ENCODE results near the gene SMC5. TPM values are rescaled to one million over a fixed set of nuclear protein-coding genes. Genes with fewer than 3 reads are reported as not detected.

Gene SMC5
- total RNA-seq, 3 donors from 2014 or later, result 35.9 to 44.3 (median 38.1) TPM

GRCh38 chr9:70257502-70257901 lies 1.3 kb upstream of the SMC5 start:
- Mint-ChIP-seq H3K9me3 (no peaks in the 10 kb centered on the region), H3K36me3 (ENCODE audit: insufficient read depth) (peaks cover 22% of the 10 kb centered on the region), H3K4me1 (ENCODE audit: low read depth) (peaks cover 47% of the 10 kb centered on the region), H3K4me3 (peak overlapping the region; percentile 92), H3K27me3 (ENCODE audit: low read depth) (no peaks in the 10 kb centered on the region)
- DNase-seq (no peak), ATAC-seq (no peak)

- Mint-ChIP-seq H3K27me3 (ENCODE audit: low read depth) (no peaks in the 10 kb centered on the region), H3K4me3 (peak overlapping the region; percentile 92), H3K9me3 (no peaks in the 10 kb centered on the region), H3K4me1 (ENCODE audit: low read depth) (peaks cover 54% of the 10 kb centered on the region), H3K36me3 (ENCODE audit: insufficient read depth) (peaks cover 24% of the 10 kb centered on the region)
- no peak for DNase-seq
- peak; percentile 47 to 59 for ATAC-seq
These were observed 637 bp upstream of the SMC5 start for GRCh38 chr9:70257991-70258691.

GRCh38 chr9:70259512-70259802 lies 679 bp downstream of the SMC5 start:
- H3K4me1 Mint-ChIP-seq (ENCODE audit: low read depth), result peaks cover 59% of the 10 kb centered on the region
- peak overlapping the region; percentile 92 for H3K4me3 Mint-ChIP-seq

GRCh38 chr9:70260007-70260443 lies 1.2 kb downstream of the SMC5 start:
- no peaks in the 10 kb centered on the region for H3K27me3 Mint-ChIP-seq (ENCODE audit: low read depth)
- peaks cover 32% of the 10 kb centered on the region for H3K36me3 Mint-ChIP-seq (ENCODE audit: insufficient read depth)
- no peak for DNase-seq
- H3K4me3 Mint-ChIP-seq, result peak overlapping the region; percentile 92
- no peaks in the 10 kb centered on the region for H3K9me3 Mint-ChIP-seq
- ATAC-seq, result no peak
- H3K4me1 Mint-ChIP-seq (ENCODE audit: low read depth), result peaks cover 62% of the 10 kb centered on the region

More at GRCh38 chr9:70259512-70259802, 679 bp downstream of the SMC5 start:
- no peaks in the 10 kb centered on the region for H3K9me3 Mint-ChIP-seq
- DNase-seq (no peak), ATAC-seq (no peak)
- H3K36me3 Mint-ChIP-seq (ENCODE audit: insufficient read depth), result peaks cover 26% of the 10 kb centered on the region
- no peaks in the 10 kb centered on the region for H3K27me3 Mint-ChIP-seq (ENCODE audit: low read depth)

GRCh38 chr9:70260606-70261005 lies 1.8 kb downstream of the SMC5 start:
- peak overlapping the region; percentile 92 for H3K4me3 Mint-ChIP-seq
- H3K4me1 Mint-ChIP-seq (ENCODE audit: low read depth), result peaks cover 64% of the 10 kb centered on the region
- no peaks in the 10 kb centered on the region for H3K9me3 Mint-ChIP-seq
- no peak for DNase-seq
- H3K36me3 Mint-ChIP-seq (ENCODE audit: insufficient read depth), result peaks cover 35% of the 10 kb centered on the region
- ATAC-seq, result no peak
- H3K27me3 Mint-ChIP-seq (ENCODE audit: low read depth), result no peaks in the 10 kb centered on the region

GRCh38 chr9:70261131-70261870 lies 2.5 kb downstream of the SMC5 start:
- no peak for ATAC-seq
- Mint-ChIP-seq H3K36me3 (ENCODE audit: insufficient read depth) (peaks cover 38% of the 10 kb centered on the region), H3K4me1 (ENCODE audit: low read depth) (peaks cover 67% of the 10 kb centered on the region)

GRCh38 chr9:70262366-70262765 lies 3.6 kb downstream of the SMC5 start:
- ATAC-seq, result no peak
- peaks cover 40% of the 10 kb centered on the region for H3K36me3 Mint-ChIP-seq (ENCODE audit: insufficient read depth)
- H3K27me3 Mint-ChIP-seq (ENCODE audit: low read depth), result no peaks in the 10 kb centered on the region
- no peaks in the 10 kb centered on the region for H3K9me3 Mint-ChIP-seq
- H3K4me1 Mint-ChIP-seq (ENCODE audit: low read depth), result peaks cover 63% of the 10 kb centered on the region
- DNase-seq, result no peak
- peak overlapping the region; percentile 92 for H3K4me3 Mint-ChIP-seq

More at GRCh38 chr9:70261131-70261870, 2.5 kb downstream of the SMC5 start:
- no peaks in the 10 kb centered on the region for H3K27me3 Mint-ChIP-seq (ENCODE audit: low read depth)
- peak overlapping the region; percentile 92 for H3K4me3 Mint-ChIP-seq
- no peak for DNase-seq
- H3K9me3 Mint-ChIP-seq, result no peaks in the 10 kb centered on the region

- no peak for DNase-seq
- ATAC-seq, result no peak
- Mint-ChIP-seq H3K36me3 (ENCODE audit: insufficient read depth) (peaks cover 44% of the 10 kb centered on the region), H3K9me3 (no peaks in the 10 kb centered on the region), H3K4me3 (peak overlapping the region; percentile 92), H3K27me3 (ENCODE audit: low read depth) (no peaks in the 10 kb centered on the region), H3K4me1 (ENCODE audit: low read depth) (peaks cover 60% of the 10 kb centered on the region)
These were observed 4.2 kb downstream of the SMC5 start for GRCh38 chr9:70262948-70263347.

GRCh38 chr9:70263421-70263820 lies 4.6 kb downstream of the SMC5 start:
- ATAC-seq (no peak), DNase-seq (no peak)
- no peak overlapping the region for H3K4me3 Mint-ChIP-seq
- no peaks in the 10 kb centered on the region for H3K9me3 Mint-ChIP-seq
- no peaks in the 10 kb centered on the region for H3K27me3 Mint-ChIP-seq (ENCODE audit: low read depth)
- peaks cover 57% of the 10 kb centered on the region for H3K4me1 Mint-ChIP-seq (ENCODE audit: low read depth)
- peaks cover 44% of the 10 kb centered on the region for H3K36me3 Mint-ChIP-seq (ENCODE audit: insufficient read depth)

- H3K27me3 Mint-ChIP-seq (ENCODE audit: low read depth), result no peaks in the 10 kb centered on the region
- no peak overlapping the region for H3K4me3 Mint-ChIP-seq
- H3K4me1 Mint-ChIP-seq (ENCODE audit: low read depth), result peaks cover 24% of the 10 kb centered on the region
- no peaks in the 10 kb centered on the region for H3K9me3 Mint-ChIP-seq
- ATAC-seq (no peak), DNase-seq (no peak)
- peaks cover 37% of the 10 kb centered on the region for H3K36me3 Mint-ChIP-seq (ENCODE audit: insufficient read depth)
These were observed 19.5 kb downstream of the SMC5 start for GRCh38 chr9:70278305-70278704.

GRCh38 chr9:70283848-70284247 lies 25.1 kb downstream of the SMC5 start:
- no peak for DNase-seq
- Mint-ChIP-seq H3K27me3 (ENCODE audit: low read depth) (no peaks in the 10 kb centered on the region), H3K4me1 (ENCODE audit: low read depth) (peaks cover 5% of the 10 kb centered on the region), H3K9me3 (no peaks in the 10 kb centered on the region), H3K36me3 (ENCODE audit: insufficient read depth) (peaks cover 59% of the 10 kb centered on the region), H3K4me3 (no peak overlapping the region)
- ATAC-seq, result no peak

- DNase-seq (no peak), ATAC-seq (no peak)
- Mint-ChIP-seq H3K4me3 (no peak overlapping the region), H3K27me3 (ENCODE audit: low read depth) (no peaks in the 10 kb centered on the region), H3K36me3 (ENCODE audit: insufficient read depth) (peaks cover 60% of the 10 kb centered on the region), H3K4me1 (ENCODE audit: low read depth) (peaks cover 5% of the 10 kb centered on the region), H3K9me3 (no peaks in the 10 kb centered on the region)
These were observed 26.5 kb downstream of the SMC5 start for GRCh38 chr9:70285246-70285645.

GRCh38 chr9:70285981-70286598 lies 27.3 kb downstream of the SMC5 start:
- peaks cover 2% of the 10 kb centered on the region for H3K9me3 Mint-ChIP-seq
- no peaks in the 10 kb centered on the region for H3K27me3 Mint-ChIP-seq (ENCODE audit: low read depth)
- H3K36me3 Mint-ChIP-seq (ENCODE audit: insufficient read depth), result peaks cover 62% of the 10 kb centered on the region
- DNase-seq (no peak), ATAC-seq (no peak)
- peaks cover 5% of the 10 kb centered on the region for H3K4me1 Mint-ChIP-seq (ENCODE audit: low read depth)
- no peak overlapping the region for H3K4me3 Mint-ChIP-seq

- no peak for DNase-seq
- peaks cover 3% of the 10 kb centered on the region for H3K9me3 Mint-ChIP-seq
- H3K27me3 Mint-ChIP-seq (ENCODE audit: low read depth), result no peaks in the 10 kb centered on the region
These were observed 31.8 kb downstream of the SMC5 start for GRCh38 chr9:70290626-70291025.

GRCh38 chr9:70291446-70291845 lies 32.7 kb downstream of the SMC5 start:
- Mint-ChIP-seq H3K36me3 (ENCODE audit: insufficient read depth) (peaks cover 64% of the 10 kb centered on the region), H3K9me3 (peaks cover 3% of the 10 kb centered on the region), H3K4me1 (ENCODE audit: low read depth) (peaks cover 8% of the 10 kb centered on the region), H3K27me3 (ENCODE audit: low read depth) (no peaks in the 10 kb centered on the region), H3K4me3 (no peak overlapping the region)
- DNase-seq (no peak), ATAC-seq (no peak)

More at GRCh38 chr9:70290626-70291025, 31.8 kb downstream of the SMC5 start:
- no peak for ATAC-seq
- Mint-ChIP-seq H3K4me1 (ENCODE audit: low read depth) (peaks cover 8% of the 10 kb centered on the region), H3K4me3 (no peak overlapping the region), H3K36me3 (ENCODE audit: insufficient read depth) (peaks cover 67% of the 10 kb centered on the region)

Data from activated T-cell treated with anti-CD3 and anti-CD28 coated beads, Interleukin-2, amount 50 U/mL, for 4 hours (primary cell).